ENCODE data around the gene UBA52. TPM values are rescaled to one million over a fixed set of nuclear protein-coding genes. Genes with fewer than 3 reads are reported as not detected.
A peak's percentile ranks its signal among the peaks of the same experiment; 100 is the strongest.

The UBA52 gene
- total RNA-seq, 4 donors from 2014 or later, result 405 to 1,087 (median 865) TPM

DNA sequence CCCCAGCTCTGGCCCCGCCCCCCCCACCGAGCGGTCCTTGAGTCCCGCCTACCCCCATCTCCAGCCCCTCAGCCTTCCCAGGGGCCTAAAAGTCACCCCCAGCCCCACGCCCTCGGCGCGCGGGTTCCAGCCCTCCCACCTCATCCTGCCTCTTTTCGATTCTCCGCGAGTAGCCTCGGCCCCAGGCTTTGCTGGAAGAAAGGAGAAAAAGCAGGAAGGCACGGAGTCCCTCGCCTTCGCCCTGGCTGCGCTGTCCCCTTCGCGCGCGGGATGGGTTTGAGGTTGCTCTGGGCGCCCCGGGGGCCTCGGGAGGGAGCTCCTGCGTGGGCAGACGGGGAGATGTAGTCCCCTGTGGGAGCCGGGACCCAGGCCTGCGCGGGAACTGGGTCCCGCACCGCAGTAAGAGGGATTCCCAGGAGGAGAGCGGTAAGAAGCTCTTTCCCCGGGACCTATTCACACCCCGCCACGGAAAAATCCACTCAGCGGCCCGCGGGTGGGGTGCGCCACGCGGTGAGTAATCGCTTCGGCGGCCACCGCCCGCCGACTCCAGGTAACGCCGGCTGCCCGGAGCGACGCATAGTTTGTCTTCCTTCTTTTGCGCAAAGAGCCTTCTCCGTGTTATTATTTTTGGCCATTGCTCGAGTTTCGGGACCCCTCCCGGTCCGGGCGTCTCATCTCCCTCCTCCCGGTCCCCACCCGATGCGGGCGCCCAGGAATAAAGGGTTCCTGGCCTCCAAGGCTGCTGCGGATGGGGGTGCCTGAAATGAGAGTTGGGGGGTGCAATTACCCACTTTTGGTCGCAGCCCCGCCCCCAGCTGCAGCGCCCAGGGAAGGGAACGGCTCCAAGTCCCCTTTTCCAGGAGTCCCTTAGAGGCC lies 35.8 kb downstream of the UBA52 start:
- 2% methylated on average over 40 of the region's 68 CpGs for WGBS
- TF ChIP-seq EP300 (IDR thresholded peaks at IDR 0.05), result no peak
- no peak for TF ChIP-seq POLR2AphosphoS5 (IDR thresholded peaks at IDR 0.05)
- no peak for TF ChIP-seq POLR2A (IDR thresholded peaks at IDR 0.05)
- TF ChIP-seq, protein P1, sequence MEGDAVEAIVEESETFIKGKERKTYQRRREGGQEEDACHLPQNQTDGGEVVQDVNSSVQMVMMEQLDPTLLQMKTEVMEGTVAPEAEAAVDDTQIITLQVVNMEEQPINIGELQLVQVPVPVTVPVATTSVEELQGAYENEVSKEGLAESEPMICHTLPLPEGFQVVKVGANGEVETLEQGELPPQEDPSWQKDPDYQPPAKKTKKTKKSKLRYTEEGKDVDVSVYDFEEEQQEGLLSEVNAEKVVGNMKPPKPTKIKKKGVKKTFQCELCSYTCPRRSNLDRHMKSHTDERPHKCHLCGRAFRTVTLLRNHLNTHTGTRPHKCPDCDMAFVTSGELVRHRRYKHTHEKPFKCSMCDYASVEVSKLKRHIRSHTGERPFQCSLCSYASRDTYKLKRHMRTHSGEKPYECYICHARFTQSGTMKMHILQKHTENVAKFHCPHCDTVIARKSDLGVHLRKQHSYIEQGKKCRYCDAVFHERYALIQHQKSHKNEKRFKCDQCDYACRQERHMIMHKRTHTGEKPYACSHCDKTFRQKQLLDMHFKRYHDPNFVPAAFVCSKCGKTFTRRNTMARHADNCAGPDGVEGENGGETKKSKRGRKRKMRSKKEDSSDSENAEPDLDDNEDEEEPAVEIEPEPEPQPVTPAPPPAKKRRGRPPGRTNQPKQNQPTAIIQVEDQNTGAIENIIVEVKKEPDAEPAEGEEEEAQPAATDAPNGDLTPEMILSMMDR (IDR thresholded peaks at IDR 0.05), result no peak
- DNase-seq (ENCODE audit: low spot score in 2 of 2), result no peak
- H3K36me3 ChIP-seq, result no peaks in the 10 kb centered on the region
- no peak overlapping the region for H3K27ac ChIP-seq
- H3K4me1 ChIP-seq, result peaks cover 65% of the 10 kb centered on the region
- peak overlapping the region; percentile 52 for H3K4me3 ChIP-seq
- peaks cover 87% of the 10 kb centered on the region for H3K27me3 ChIP-seq
- no peaks in the 10 kb centered on the region for H3K9me3 ChIP-seq

DNA sequence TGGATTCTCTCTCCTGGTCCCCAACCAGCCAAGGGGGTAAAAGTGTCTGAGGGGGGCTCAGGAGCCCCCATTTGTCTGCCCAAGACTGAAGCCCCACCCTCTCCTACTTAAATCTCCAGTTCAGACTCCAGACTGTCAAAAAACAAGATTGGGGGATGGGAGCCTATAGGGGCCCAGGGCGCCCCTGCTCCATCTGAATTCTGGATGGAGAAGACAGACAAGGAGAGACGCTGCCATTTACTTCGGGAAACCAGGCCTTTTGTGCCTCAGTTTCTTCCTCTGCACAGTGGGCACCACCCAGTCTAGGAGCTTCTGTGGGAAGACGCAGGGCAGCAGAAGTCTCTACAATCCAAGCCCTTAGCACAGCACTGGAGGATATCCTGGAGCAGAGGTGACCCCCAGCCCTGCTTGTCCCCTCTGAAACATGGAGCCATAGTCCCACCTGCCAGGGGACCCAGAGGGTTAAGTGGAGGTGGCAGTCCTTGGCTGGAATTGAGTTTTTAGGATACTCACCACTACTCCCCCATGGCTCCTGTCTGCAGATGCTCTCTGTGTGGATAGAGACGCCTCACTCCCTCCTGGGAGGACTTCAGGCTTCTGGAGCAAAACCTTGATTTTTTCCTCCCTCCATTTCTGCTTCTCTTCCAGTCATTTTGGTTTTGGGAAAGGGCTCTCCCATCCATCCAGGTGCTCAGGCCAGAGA lies 36.6 kb downstream of the UBA52 start:
- Histone ChIP-seq H3K27ac (no peak overlapping the region), H3K36me3 (no peaks in the 10 kb centered on the region), H3K9me3 (no peaks in the 10 kb centered on the region), H3K4me3 (no peak overlapping the region), H3K27me3 (peaks cover 95% of the 10 kb centered on the region), H3K4me1 (peaks cover 72% of the 10 kb centered on the region)
- TF ChIP-seq, protein P1 (IDR thresholded peaks at IDR 0.05), result no peak
- TF ChIP-seq EP300 (IDR thresholded peaks at IDR 0.05) (no peak), POLR2A (IDR thresholded peaks at IDR 0.05) (no peak), POLR2AphosphoS5 (IDR thresholded peaks at IDR 0.05) (no peak)
- no peak for DNase-seq (ENCODE audit: low spot score in 2 of 2)
- 49% methylated on average over 5 of the region's 5 CpGs for WGBS

- Histone ChIP-seq H3K9me3 (no peaks in the 10 kb centered on the region), H3K4me1 (peaks cover 66% of the 10 kb centered on the region), H3K27me3 (peaks cover 96% of the 10 kb centered on the region), H3K27ac (no peak overlapping the region), H3K36me3 (no peaks in the 10 kb centered on the region), H3K4me3 (no peak overlapping the region)
- 73% methylated on average over 9 of the region's 9 CpGs for WGBS
- no peak for DNase-seq (ENCODE audit: low spot score in 2 of 2)
- TF ChIP-seq EP300 (IDR thresholded peaks at IDR 0.05), result no peak
- TF ChIP-seq, protein P1 (IDR thresholded peaks at IDR 0.05), result no peak
- TF ChIP-seq POLR2A (IDR thresholded peaks at IDR 0.05), result no peak
- no peak for TF ChIP-seq POLR2AphosphoS5 (IDR thresholded peaks at IDR 0.05)
Observed at GRCh38 chr19:18608805-18609716, 37.4 kb downstream of the UBA52 start.

DNA sequence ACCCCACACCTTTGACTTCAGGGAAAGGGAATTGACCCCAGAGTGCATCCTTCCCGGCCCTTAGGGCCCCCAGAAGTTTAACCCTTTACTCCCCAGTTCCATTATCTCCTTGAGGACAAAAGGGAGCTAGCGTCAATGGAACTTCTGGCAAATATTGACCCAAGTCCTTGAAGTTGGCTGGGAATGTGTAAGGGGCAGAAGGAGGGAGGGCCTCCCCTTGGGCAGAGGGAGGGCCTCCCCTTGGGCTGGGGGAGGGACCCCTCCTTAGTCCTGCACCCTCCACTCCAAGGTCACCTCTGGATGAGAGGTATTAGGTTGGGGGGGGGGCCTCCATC lies 38.0 kb downstream of the UBA52 start:
- Histone ChIP-seq H3K9me3 (no peaks in the 10 kb centered on the region), H3K4me1 (peaks cover 62% of the 10 kb centered on the region), H3K27ac (no peak overlapping the region), H3K27me3 (peaks cover 96% of the 10 kb centered on the region), H3K36me3 (no peaks in the 10 kb centered on the region), H3K4me3 (no peak overlapping the region)
- TF ChIP-seq POLR2A (IDR thresholded peaks at IDR 0.05), result no peak
- no peak for TF ChIP-seq EP300 (IDR thresholded peaks at IDR 0.05)
- TF ChIP-seq, protein P1 (IDR thresholded peaks at IDR 0.05), result no peak
- TF ChIP-seq POLR2AphosphoS5 (IDR thresholded peaks at IDR 0.05), result no peak
- 63% methylated on average over 2 of the region's 2 CpGs for WGBS
- DNase-seq (ENCODE audit: low spot score in 2 of 2), result no peak
